Endometrial microvascular endothelial cells (primary cell): ENCODE measurements around the gene EPC2. TPM values are rescaled to one million over a fixed set of nuclear protein-coding genes. Genes with fewer than 3 reads are reported as not detected.
"Not testable (repeated sequence)": the region's sequence is repeated elsewhere in the genome, so short reads cannot be mapped to it uniquely, and the experiment has no call there.

ENCODE experiments used
- in situ Hi-C: cut with HindIII; loops from 2 replicates; pipeline ENCODE4 v1.10.0; 2017; ENCODE audit warnings: low sequenced_read_pairs, low pct_unique_long_range_greater_than_20kb; ENCODE audit errors: inconsistent ontology term
- total RNA-seq: library from RNA; depleted of rRNA; stranded (reverse); fragments of >200 nt; gene quantifications from one replicate; pipeline ENCODE4 v1.2.3, GENCODE V29; 2015; ENCODE audit errors: inconsistent ontology term

Gene EPC2
- total RNA-seq, 1 donor from 2014 or later = 10.1 TPM

DNA sequence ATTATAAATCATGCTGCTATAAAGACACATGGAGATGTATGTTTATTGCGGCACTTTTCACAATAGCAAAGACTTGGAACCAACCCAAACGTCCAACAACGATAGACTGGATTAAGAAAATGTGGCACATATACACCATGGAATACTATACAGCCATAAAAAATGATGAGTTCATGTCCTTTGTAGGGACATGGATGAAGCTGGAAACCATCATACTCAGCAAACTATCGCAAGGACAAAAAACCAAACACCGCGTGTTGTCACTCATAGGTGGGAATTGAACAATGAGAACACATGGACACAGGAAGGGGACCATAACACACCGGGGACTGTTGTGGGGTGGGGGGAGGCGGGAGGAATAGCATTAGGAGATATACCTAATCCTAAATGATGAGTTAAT, 17.8 kb downstream of the EPC2 start:
- in situ Hi-C loops = not testable (repeated sequence)

DNA sequence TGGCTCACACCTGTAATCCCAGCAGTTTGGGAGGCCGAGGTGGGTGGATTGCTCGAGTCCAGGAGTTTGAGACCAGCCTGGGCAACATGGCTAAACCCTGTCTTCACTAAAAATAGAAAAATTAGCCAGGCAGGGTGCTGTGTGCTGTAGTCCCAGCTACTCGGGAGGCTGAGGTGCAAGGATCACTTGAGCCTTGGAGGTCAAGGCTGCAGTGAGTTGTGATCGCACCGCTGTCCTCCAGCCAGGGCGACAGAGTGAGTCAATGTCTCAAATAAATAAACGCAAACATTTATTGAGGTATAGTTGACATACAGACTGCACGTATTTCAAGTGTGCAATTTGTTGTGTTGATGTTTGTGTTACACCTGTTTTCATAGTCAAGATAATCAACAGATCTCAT, 19.7 kb downstream of the EPC2 start:
- in situ Hi-C loops = no loop called here

DNA sequence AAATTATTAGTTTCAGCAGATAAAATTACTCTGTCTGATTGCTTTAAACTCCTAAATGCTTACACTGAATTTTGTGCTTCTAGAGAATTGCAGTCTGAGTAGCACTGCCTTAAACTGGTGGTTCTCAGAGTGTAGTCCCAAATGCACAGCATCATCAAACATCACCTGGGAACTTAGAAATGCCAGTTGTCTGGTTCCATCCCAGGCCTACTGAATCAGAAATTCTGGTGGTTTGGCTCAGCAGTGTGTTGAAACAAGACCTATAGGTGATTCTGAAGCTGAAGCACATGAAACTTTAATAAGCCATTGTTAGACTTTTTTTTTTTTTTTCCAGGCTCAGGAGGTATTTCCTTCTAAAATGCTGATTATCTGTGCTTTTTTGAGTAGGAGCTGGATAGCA, 22.0 kb downstream of the EPC2 start:
- in situ Hi-C loops = no loop called here

DNA sequence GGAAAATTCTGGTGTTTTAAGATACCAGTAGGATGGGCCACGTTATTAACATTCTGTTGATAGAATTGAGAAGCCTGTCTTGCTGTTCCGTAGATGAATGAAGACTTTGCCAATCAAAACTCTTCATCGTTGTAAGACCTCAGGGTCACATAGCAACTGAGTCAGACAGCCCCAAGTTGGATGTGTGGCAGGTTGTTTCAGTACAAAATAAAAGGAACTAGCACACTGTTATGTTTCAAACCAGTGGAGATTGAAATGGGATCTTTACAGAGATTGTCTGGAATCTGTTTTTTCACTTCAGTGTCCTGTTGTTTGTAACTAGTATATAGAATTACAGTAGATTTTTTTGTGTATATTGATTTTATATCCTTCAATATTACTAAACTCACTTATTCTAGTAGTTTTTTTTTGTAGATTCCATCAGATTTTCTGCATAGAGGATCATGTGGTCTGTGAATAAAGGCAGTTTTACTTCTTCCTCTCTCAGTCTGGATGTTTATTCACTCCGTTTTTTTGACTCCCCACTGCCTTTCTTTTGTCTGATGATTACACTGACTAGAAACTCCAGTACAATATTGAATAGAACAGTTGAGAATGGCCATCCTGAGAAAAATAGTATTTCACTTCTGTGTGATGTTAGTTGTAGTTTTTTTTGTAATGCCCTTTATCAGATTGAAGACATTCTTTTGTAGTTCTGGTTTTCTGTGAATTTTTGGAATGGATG, 22.7 kb downstream of the EPC2 start:
- in situ Hi-C loops = no loop called here

DNA sequence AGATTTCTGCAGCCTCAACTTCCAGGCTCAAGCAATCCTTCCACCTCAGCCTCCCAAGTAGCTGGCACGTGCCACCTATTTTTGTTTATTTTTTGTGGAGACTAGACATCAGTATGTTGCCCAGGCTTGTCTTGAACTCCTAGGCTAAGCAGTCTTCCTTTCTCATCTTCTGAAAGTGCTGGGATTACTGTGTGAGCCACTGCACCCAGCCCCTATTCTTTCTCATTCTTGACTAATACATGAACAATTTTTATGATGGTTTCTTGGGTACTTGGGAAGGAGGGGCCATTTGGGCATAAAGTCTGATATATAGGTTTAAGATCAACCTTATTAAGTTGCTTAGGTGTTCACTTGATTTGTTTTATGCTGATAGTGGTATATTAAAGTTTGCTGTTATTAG, 26.2 kb downstream of the EPC2 start:
- in situ Hi-C loops = no loop called here

DNA sequence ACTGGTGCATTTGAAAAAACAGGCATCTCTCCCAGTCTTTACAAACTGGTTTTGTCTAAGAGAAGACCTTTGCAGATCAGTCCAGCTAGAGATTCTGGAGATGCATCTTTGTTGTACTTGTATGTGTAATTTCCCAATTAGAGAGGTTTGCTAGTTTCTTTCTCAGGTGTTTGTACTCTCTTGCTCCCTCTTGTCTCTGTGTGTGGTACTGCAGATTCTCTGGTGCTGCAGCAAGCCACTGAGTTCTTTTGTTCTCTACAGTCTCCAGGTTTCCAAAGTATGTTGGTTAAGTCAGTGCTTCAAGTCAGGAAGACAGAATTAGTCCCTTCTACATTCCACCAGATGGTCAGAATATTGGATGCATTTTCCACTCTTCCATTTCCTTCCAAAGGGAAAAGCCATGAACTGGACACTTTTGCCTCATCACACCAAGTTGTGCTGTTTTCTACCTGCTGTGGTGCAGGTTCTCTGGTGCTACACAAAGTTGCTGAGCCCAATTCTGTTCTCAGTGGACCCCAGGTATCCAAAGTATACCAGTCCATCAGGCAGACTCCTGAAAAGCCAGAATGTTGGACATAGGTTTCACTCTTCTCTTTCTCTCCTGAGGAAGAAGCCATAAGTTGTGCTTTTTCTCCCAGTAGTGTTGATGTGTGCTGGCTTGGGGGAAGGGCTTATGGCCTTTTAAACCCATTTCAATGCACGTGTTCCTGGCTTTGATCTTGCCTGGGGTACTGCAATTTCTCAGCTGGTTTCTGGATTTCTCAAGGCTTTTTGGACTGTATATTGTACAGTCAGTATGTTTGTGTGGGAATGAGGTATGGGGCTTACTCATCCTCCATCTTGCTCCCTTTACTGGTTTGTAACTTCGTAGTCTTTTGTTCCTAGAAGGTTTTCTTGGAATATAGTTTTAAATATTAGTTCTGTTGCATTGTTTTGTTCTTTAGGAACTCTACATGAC, 29.8 kb downstream of the EPC2 start:
- in situ Hi-C loops = no loop called here

DNA sequence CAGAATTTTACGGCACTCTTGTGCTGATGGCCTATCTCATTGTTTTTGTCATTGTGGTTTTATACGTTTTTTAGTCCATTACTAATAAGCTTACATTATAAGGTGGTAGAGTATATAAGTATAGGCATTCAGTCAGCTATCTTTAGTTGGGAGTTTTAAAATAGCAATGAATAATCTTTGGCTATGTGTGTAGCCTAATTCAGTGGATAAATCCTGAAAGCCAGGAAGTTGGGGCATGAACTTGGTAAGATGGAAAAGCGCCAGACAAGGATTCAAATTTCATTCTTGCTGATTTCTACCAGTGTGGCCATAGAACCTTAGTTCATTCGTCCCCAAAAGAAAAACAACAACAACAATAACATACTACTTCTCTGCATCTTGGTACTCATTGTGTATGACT, 31.2 kb downstream of the EPC2 start:
- in situ Hi-C loops = no loop called here

DNA sequence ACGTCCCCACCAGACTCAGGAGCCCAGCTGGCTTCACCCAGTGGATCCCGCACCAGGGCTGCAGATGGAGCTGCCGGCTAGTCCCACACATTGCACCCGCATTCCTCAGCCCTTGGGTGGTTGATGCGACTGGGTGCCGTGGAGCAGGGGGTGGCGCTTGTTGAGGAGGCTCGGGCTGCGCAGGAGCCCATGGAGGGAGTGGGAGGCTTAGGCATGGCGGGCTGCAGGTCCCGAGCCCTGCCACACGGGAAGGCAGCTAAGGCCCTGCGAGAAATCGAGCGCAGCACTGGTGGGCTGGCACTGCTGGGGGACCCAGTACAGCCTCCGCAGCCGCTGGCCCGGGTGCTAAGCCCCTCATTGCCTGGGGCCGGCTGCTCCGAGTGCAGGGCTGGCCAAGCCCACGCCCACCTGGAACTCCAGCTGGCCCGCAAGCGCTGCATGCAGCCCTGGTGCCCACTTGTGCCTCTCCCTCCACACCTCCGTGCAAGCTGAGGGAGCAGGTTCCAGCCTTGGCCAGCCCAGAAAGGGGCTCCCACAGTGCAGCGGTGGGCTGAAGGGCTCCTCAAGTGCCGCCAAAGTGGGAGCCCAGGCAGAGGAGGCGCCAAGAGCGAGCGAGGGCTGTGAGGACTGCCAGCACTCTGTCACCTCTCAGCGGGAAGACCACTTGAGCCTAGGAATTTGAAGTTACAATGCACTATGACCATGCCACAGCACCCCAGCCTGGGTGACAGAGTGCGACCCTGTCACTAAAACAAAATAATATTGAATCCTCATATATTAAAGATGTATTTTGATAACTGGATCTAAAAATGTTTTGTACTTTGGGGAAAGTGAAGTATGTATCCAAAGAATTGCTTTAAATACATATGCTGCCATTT, 34.0 kb downstream of the EPC2 start:
- in situ Hi-C loops = not testable (repeated sequence)

DNA sequence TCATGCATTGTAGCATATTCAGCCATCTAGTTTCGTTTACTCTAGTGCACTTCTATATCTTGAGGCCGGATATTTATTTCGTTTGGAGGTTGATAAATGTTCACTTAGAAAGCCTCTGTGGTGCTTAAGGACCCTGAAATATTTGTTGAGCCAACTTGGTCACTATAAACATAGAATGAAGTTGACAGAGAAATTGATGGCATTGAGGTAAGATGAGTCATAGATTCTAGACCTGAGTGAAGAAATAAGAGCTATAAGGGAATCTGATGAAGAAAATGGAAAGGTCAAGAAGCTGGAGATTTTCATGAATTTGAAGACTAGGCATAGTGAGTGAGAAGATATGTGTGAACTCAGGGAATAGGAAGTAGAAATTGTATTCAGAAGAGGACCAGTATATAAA, 35.9 kb downstream of the EPC2 start:
- in situ Hi-C loops = no loop called here

DNA sequence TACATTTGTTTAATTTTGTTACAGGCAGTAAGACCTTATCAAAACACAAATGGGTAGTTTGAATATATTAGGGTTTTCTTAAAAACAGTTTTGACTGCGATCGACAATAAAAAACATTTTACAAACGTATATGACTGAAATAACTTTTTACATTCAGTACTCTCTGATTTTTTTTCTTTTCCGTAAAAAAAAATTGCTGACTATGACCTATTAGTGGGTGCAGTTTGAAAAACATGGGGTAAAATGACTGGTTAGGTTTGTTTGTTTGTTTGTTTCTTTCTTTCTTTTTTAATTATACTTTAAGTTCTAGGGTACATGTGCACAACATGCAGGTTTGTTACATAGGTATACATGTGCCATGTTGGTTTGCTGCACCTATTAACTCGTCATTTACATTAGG, 36.9 kb downstream of the EPC2 start:
- in situ Hi-C loops = no loop called here

DNA sequence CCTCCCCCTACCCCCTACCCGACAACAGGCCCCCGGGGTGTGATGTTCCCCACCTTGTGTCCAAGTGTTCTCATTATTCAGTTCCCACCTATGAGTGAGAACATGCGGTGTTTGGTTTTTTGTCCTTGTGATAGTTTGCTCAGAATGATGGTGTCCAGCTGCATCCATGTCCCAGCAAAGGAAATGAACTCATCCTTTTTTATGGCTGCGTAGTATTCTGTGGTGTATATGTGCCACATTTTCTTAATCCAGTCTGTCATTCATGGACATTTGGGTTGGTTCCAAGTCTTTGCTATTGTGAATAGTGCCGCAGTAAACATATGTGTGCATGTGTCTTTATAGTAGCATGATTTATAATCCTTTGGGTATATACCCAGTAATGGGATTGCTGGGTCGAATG, 37.3 kb downstream of the EPC2 start:
- in situ Hi-C loops = not testable (repeated sequence)

DNA sequence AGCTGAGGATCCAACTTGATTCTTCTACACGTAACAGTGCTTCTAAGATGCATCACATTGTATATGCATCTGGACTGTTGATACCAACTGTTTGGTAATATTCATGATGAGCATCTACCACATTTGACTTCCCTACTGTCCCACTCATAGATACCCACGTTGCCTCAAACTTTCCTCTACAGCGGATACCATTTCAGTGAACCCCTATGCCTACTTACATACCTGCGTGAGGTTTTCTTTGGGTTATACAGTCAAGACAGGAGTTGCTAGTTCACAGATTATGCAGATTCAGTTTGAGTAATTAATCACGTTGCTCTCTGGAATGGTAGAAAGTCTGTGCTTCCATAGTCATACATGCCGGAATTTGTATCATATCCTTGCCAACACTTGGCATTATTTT, 40.0 kb downstream of the EPC2 start:
- in situ Hi-C loops = no loop called here

DNA sequence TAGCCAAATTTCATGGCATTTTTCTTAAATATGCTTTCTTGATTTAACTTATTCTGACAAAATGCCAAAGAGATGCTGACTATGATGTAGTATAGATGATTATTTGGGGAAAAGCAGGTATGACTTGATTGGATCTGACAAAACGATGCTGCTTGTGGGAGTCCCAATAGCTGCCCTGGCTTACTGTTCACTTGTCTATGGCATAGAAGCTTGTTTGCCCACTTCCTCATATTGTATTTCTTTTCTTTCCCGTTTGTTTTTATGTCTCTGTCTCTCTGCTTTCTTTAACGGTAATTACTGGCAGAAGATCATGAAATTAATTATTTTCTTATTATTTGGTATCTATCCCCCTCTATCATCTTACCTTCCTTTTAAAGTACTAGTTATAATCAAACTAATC, 43.0 kb downstream of the EPC2 start:
- in situ Hi-C loops = no loop called here

DNA sequence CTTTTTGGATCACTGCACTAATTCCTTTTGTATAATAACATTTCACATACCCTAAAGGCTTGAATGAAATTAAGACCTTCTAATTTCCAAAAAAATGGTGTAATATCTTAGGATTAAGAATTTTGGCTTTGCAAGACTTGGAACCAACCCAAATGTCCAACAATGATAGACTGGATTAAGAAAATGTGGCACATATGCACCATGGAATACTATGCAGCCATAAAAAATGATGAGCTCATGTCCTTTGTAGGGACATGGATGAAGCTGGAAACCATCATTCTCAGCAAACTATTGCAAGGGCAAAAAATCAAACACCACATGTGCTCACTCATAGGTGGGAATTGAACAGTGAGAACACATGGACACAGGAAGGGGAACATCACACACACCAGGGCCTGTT, 43.5 kb downstream of the EPC2 start:
- in situ Hi-C loops = not testable (repeated sequence)

DNA sequence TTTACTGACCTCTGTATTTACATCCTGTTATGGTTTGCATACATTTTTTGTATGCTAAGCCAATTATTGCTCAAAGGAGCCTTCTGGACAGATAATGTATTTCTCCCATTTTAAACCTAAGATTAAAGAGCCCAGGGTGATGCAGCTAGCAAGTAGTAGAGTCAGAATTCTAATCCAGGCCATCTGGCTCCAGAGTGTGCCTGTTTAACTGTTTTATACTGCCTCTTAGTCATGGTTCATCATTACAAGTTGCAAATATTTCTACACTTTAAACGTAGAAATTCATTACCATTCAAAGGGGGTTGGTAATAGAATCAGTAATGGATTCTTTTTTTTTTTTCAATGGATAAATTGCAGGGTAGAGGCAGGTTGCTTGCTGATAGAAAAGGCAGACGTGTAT, 52.4 kb downstream of the EPC2 start:
- in situ Hi-C loops = no loop called here

DNA sequence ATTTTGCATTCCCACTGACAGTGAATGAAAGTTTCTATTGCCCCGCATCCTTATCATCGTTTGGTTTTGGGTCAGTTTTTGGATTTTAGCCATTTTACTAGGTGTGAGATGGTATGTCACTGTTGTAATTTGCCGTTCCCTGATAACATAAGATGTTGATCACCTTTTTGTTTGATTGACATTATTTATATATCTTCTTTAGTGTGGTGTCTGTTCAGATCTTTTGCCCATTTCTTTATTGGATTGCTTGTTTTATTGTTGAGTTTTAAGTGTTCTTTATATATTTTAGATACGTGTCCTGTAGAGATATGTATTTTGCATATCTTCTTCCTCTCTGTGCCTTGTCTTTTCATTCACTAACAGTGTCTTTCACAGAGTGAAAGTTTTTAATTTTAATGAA, 55.3 kb downstream of the EPC2 start:
- in situ Hi-C loops = no loop called here

DNA sequence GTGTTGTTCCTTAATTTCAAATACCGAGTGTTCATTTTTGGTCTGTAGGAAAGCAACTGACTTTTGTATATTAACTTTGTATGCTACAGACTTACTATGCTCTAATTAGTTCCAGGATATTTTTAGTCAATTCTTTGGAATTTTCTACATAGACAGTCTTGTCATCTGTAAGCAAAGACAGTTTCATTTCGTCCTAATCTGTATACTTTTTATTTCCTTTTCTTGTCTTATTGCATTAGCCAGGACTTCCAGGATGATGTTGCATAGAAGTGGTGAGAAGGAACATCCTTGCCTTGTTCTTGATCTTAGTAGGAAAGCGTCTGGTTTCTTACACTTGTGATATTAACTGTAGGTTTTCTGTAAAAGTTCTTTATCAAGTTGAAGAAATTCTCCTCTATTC, 56.5 kb downstream of the EPC2 start:
- in situ Hi-C loops = no loop called here

DNA sequence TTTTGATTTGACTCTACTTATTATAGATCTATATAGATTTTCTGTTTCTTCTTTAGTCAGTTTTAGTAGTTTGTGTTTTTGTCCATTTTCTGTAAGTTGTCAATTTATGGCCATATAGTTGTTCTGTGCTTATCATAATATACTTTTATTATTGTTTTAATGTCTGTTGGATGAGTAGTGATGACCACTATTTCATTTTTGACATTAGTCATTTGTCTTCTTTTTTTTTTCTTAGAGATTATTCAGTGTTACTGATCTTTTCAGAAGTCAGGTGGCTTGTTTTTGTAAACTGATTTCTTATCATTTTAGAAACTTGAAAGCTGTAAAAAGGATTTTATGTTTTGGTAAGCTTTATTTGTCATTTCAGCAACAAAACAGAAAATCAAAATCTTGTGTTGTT, 57.3 kb downstream of the EPC2 start:
- in situ Hi-C loops = no loop called here

DNA sequence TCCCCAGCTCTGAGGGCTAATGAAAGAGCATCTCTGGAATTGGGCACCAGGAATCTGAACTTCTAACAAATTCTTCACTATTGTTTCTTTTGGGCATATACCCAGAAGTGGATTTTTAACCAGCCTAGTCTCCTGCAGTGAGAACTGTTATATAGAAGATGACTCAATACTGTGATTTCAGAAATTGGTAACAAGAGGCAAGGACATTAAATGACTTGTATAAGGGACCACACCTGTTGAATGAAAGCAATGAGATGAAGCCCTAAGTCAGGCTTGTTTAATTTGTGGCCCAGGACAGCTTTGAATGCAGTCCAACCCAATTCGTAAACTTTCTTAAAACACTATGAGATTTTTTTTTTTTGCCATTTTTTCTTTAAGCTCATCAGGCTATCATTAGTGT, 57.9 kb downstream of the EPC2 start:
- in situ Hi-C loops = no loop called here
